Transverse colon (tissue), 4 donors: ENCODE measurements around the gene USO1.

ENCODE experiments used
- CTCF ChIP-seq, 5 experiments: fragments of 200-600 bp in 3 of 5; fragments of 450-650 bp in 2 of 5; sonication (generic) in 3 of 5; IDR thresholded peaks; 1 replicate in 2 of 5; 2 replicates in 3 of 5; pipeline ENCODE4 v1.5.1; 2016 to 2017; ENCODE audit warnings: antibody characterized with exemption in 5 of 5, inconsistent platforms in 3 of 5, mild to moderate bottlenecking in 2 of 5, moderate library complexity in 1 of 5
- EP300 ChIP-seq: sonication (generic); formaldehyde crosslinking; IDR thresholded peaks from one replicate; pipeline ENCODE4 v1.6.1; 2017; ENCODE audit warnings: antibody characterized with exemption, low read depth
- POLR2A ChIP-seq: fragments of 450-650 bp; IDR thresholded peaks from one replicate; pipeline ENCODE4 v1.6.1; 2016; ENCODE audit warnings: antibody characterized with exemption, mild to moderate bottlenecking, moderate library complexity
- POLR2AphosphoS5 ChIP-seq, 3 donors: sonication (generic); formaldehyde crosslinking; IDR thresholded peaks; one replicate each; pipeline ENCODE4 v1.6.1; 2016; ENCODE audit warnings: antibody characterized with exemption in 3 of 3

GRCh38 chr4:75786938-75787337 lies 62.6 kb downstream of the USO1 start:
- TF ChIP-seq CTCF (IDR thresholded peaks at IDR 0.05), result no peak
- no peak for TF ChIP-seq EP300
- TF ChIP-seq POLR2AphosphoS5 (IDR thresholded peaks at IDR 0.05), result no peak
- no peak for TF ChIP-seq POLR2A
